SK-N-MC (cell line): Measurements from ENCODE around the gene KRT6B.

ENCODE experiments used
- EZH2 ChIP-seq: fragments of 200-600 bp; sonication (generic); IDR thresholded peaks from one replicate; pipeline ENCODE4 v1.6.1; 2017; ENCODE audit warnings: antibody characterized with exemption
- FOXP2 ChIP-seq: optimal IDR thresholded peaks from 2 replicates; pipeline ENCODE3; 2011; ENCODE audit warnings: mild to moderate bottlenecking, moderate library complexity; ENCODE audit not compliant: insufficient read depth; ENCODE audit errors: extremely low read length, control extremely low read depth
- POLR2AphosphoS5 ChIP-seq: IDR thresholded peaks from 2 replicates; pipeline ENCODE4 v1.6.1; 2012; ENCODE audit warnings: mild to moderate bottlenecking, low read depth, low read length, borderline replicate concordance

DNA sequence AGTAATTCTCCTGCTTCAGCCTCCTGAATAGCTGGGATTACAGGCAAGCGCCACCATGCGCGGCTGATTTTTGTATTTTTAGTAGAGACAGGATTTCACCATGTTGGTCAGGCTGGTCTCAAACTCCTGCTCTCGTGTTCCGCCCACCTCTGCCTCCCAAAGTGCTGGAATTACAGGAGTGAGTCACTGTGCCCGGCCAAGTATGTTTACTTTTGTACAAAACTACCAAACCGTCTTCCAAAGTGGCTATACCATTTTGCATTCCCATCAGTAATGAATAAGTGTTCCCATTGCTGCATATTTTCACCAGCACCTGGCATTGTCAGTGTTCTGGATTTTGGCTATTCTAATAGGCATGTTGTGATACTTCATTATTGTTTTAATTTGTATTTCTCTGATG, 49.5 kb upstream of the KRT6B start:
- TF ChIP-seq EZH2 (no peak), POLR2AphosphoS5 (no peak), FOXP2 (no peak)
